Measurements from ENCODE around the gene NAXD. TPM values are rescaled to one million over a fixed set of nuclear protein-coding genes. Genes with fewer than 3 reads are reported as not detected.

The NAXD gene
- 19.9 and 20.8 TPM in 2 replicates for total RNA-seq

DNA sequence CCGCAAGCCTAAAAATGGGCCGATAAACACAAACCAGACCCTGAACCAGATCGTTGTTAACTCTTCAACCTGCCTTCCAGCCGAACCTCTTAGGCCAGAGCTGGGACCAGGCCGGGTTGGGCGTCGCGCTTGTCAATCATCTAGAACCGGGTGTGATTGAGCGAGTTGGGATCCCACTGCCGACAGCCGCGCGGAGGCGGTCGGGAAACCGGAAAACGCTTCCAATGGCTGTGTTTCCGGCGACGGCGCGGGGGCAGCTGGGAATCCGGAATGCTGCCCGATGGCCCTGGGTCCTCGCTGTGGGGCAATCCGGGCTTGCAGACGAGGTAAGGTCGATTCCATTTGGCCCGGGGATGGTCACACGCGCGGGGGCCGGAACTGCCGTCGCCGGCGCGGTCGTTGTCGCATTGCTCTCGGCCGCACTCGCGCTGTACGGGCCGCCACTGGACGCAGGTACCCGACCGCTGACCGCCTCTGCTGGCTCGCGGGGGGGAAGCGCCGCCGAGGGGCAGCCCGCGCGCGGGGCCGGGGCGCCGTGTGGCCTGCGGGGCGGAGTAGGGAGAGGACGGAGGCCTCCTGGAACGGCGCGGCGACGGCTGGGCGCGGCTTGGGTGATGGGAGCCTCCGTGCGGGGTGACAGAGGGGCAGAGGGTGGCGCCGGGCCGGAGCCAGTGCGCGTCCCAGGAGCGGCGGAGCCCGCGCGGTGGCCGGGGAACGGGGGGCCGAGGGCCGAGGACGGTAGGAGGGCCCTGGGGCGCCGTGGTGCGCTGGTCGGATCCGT is at the start of gene NAXD:
Gene NAXD (plus strand): TSS at position 224 of the 781 bp plus-strand sequence. CDS start 57 bp downstream, at position 281.

Other genes with a start within 250 kb of the NAXD start
- 3.0 and 3.6 TPM in 2 replicates for gene RAB20, start 53.8 kb upstream of the NAXD start, total RNA-seq
- gene CARS2, start 90.6 kb downstream of the NAXD start, total RNA-seq, result 81.1 and 98.5 TPM in 2 replicates
- 9.5 and 9.6 TPM in 2 replicates for gene ING1, start 98.2 kb downstream of the NAXD start, total RNA-seq

Data from hair follicle dermal papilla cell (primary cell).